HepG2 (cell line): ENCODE measurements around the gene FSIP1. TPM values are rescaled to one million over a fixed set of nuclear protein-coding genes. Genes with fewer than 3 reads are reported as not detected.

Experiments used
- ATAC-seq: fragments of 200-7000 bp; cut with Tn5 transposase; 3 replicates; pipeline ENCODE4 v1.9.1; 2020; ENCODE audit warnings: mild to moderate bottlenecking, moderate library complexity
- BruUV-seq: library from RNA; stranded (reverse); fragments of 400-500 nt; replicated peaks from 2 replicates; lab custom pipeline; 2021; lab: Mats Ljungman, UMichigan
- CTCF ChIA-PET: fragments of 300-600 bp; formaldehyde crosslinking; extraction: SDS; loops from one replicate; lab custom pipeline; 2021; ENCODE audit warnings: low total read pairs, inconsistent platforms, low intra/inter-chr PET ratio; lab: Yijun Ruan, JAX
- POLR2A ChIA-PET: fragments of 350-600 bp; sonication (Branson Sonifier 250); formaldehyde crosslinking; loops from one replicate; lab custom pipeline; 2020; ENCODE audit warnings: antibody characterized with exemption, inconsistent platforms; lab: Yijun Ruan, JAX
- DNase-seq: peaks from one replicate; pipeline ENCODE4 v3.0.0-alpha.2; 2015; ENCODE audit warnings: low spot score
- FAIRE-seq: peaks from 3 replicates; lab custom pipeline; 2011; peaks lifted over from hg19 to GRCh38; lab: Jason Lieb, UNC
- H2AFZ ChIP-seq: one replicate; pipeline ENCODE4 v1.6.1; 2011; ENCODE audit warnings: low read length, inconsistent platforms
- H3K27ac ChIP-seq: fragments of 300-600 bp; 3 replicates; pipeline ENCODE4 v1.8.0; 2011; ENCODE audit warnings: mixed run types, mild to moderate bottlenecking, mixed read lengths, low read length, inconsistent platforms; ENCODE audit not compliant: insufficient read depth; ENCODE audit errors: extremely low read length
- H3K27me3 ChIP-seq, 2 experiments: fragments of 200-600 bp in 1 of 2; 2 replicates in 1 of 2; 3 replicates in 1 of 2; pipeline versions ENCODE4 v1.6.0 to v1.8.0; 2011; ENCODE audit warnings: low read length in 2 of 2, mild to moderate bottlenecking in 2 of 2, moderate library complexity in 2 of 2, inconsistent platforms in 1 of 2; ENCODE audit not compliant: insufficient read depth in 2 of 2, control insufficient read depth in 1 of 2
- H3K36me3 ChIP-seq, 2 experiments: fragments of 200-600 bp in 1 of 2; replicated peaks in 1 of 2; 2 replicates in 1 of 2; 3 replicates in 1 of 2; pipeline versions ENCODE4 v1.5.1 to v1.8.0; 2011; ENCODE audit warnings: low read length in 2 of 2, inconsistent platforms in 1 of 2; ENCODE audit not compliant: insufficient read depth in 2 of 2, control insufficient read depth in 1 of 2
- H3K4me1 ChIP-seq: 2 replicates; pipeline ENCODE4 v1.5.1; 2012; ENCODE audit warnings: low read length, inconsistent platforms; ENCODE audit not compliant: insufficient read depth
- H3K4me2 ChIP-seq: 2 replicates; pipeline ENCODE4 v1.6.0; 2011; ENCODE audit warnings: low read depth, low read length, inconsistent platforms
- H3K4me3 ChIP-seq, 3 experiments: fragments of 200-600 bp in 1 of 3; sonication (generic), shearing (Covaris generic) in 1 of 3; replicated peaks in 1 of 3; 2 replicates each; pipeline ENCODE4 v1.5.1; 2011 to 2016; ENCODE audit warnings: low read length in 3 of 3, inconsistent platforms in 2 of 3, low read depth in 2 of 3, mild to moderate bottlenecking in 2 of 3, control low read depth in 1 of 3, mixed read lengths in 1 of 3; ENCODE audit not compliant: insufficient read depth in 1 of 3
- H3K79me2 ChIP-seq: one replicate; pipeline ENCODE4 v1.6.1; 2011; ENCODE audit warnings: low read length, inconsistent platforms; ENCODE audit not compliant: insufficient read depth
- H3K9ac ChIP-seq: 2 replicates; pipeline ENCODE4 v1.6.0; 2011; ENCODE audit warnings: mild to moderate bottlenecking, low read depth, low read length, inconsistent platforms; ENCODE audit not compliant: insufficient read depth
- H3K9me3 ChIP-seq: 2 replicates; pipeline ENCODE4 v1.5.1; 2012; ENCODE audit warnings: mild to moderate bottlenecking, low read length
- H4K20me1 ChIP-seq: 2 replicates; pipeline ENCODE4 v1.6.0; 2011; ENCODE audit warnings: inconsistent platforms, mild to moderate bottlenecking, low read length, moderate library complexity; ENCODE audit not compliant: insufficient read depth
- AFF4 ChIP-seq: sonication (generic); formaldehyde crosslinking; IDR thresholded peaks from 2 replicates; pipeline ENCODE4 v1.4.0; 2020; ENCODE audit warnings: missing genetic modification reagents
- GATAD2A ChIP-seq: IDR thresholded peaks from 2 replicates; pipeline ENCODE4 v1.6.1; 2016
- HNF1A ChIP-seq, 2 experiments: sonication (generic) in 1 of 2; formaldehyde crosslinking in 1 of 2; IDR thresholded peaks; 2 replicates each; pipeline versions ENCODE4 v1.4.0 to v1.6.1; 2016 to 2020; ENCODE audit warnings: borderline replicate concordance in 1 of 2, low read depth in 1 of 2, mild to moderate bottlenecking in 1 of 2, missing genetic modification reagents in 1 of 2
- HNF1B ChIP-seq: sonication (generic); formaldehyde crosslinking; IDR thresholded peaks from 2 replicates; pipeline ENCODE4 v1.5.1; 2020; ENCODE audit warnings: mild to moderate bottlenecking, moderate library complexity, missing genetic modification reagents
- KDM5B ChIP-seq: sonication (generic); formaldehyde crosslinking; IDR thresholded peaks from 2 replicates; pipeline ENCODE4 v1.4.0; 2020; ENCODE audit warnings: missing genetic modification reagents, mild to moderate bottlenecking, borderline replicate concordance
- MIXL1 ChIP-seq: IDR thresholded peaks from 2 replicates; pipeline ENCODE4 v1.6.1; 2016
- PHB2 ChIP-seq: fragments of 450-650 bp; IDR thresholded peaks from 2 replicates; pipeline ENCODE4 v1.6.1; 2018; ENCODE audit not compliant: partially characterized antibody
- SOX13 ChIP-seq, 3 experiments: fragments of 450-650 bp in 1 of 3; sonication (generic) in 1 of 3; formaldehyde crosslinking in 1 of 3; IDR thresholded peaks in 2 of 3; conservative IDR thresholded peaks in 1 of 3; 2 replicates each; pipeline versions ENCODE4 v1.5.0 to v1.6.1; 2016 to 2020; ENCODE audit warnings: antibody characterized with exemption in 1 of 3, mild to moderate bottlenecking in 1 of 3, missing compliant biosample characterization in 1 of 3, missing genetic modification reagents in 1 of 3, moderate library complexity in 1 of 3
- THRA ChIP-seq: sonication (generic); formaldehyde crosslinking; IDR thresholded peaks from 2 replicates; pipeline ENCODE4 v1.4.0; 2020; ENCODE audit warnings: missing genetic modification reagents, borderline replicate concordance
- ZFYVE20 ChIP-seq: sonication (generic); formaldehyde crosslinking; IDR thresholded peaks from 2 replicates; pipeline ENCODE4 v1.8.0; 2023; ENCODE audit warnings: low read depth, mild to moderate bottlenecking, moderate library complexity, missing genetic modification reagents, borderline replicate concordance
- ZNF335 ChIP-seq: sonication (generic); formaldehyde crosslinking; IDR thresholded peaks from 2 replicates; pipeline ENCODE4 v1.4.0; 2020; ENCODE audit warnings: missing genetic modification reagents
- WGBS: methylation state at CpG from one replicate; pipeline ENCODE4 v1.1.6; 2017; ENCODE audit warnings: low lambda C conversion rate; 5-methylcytosine and 5-hydroxymethylcytosine counted together
- in situ Hi-C: cut with HindIII; loops from 2 replicates; pipeline ENCODE4 v1.10.0; 2017; ENCODE audit warnings: low pct_unique_long_range_greater_than_20kb; ENCODE audit not compliant: extremely low pct_ligation_motif_present
- intact Hi-C: fragments of 100-400 bp; cut with micrococcal nuclease; formaldehyde crosslinking; loops from one replicate; pipeline ENCODE4 v1.10.0; 2022; ENCODE audit not compliant: unreplicated experiment
- polyA plus RNA-seq, 8 experiments: library from polyadenylated mRNA; depleted of rRNA in 3 of 8; stranded (reverse) in 7 of 8; unstranded in 1 of 8; fragments of >200 nt; fragmentation: Illumina TruSeq in 4 of 8; extraction: Trizol in 4 of 8; gene quantifications; 2 replicates each; pipeline versions ENCODE4 v1.2.1 to v1.2.3, GENCODE V29; 2011 to 2016; ENCODE audit warnings: low read depth in 4 of 8, missing spikeins in 1 of 8, mixed read lengths in 1 of 8; ENCODE audit not compliant: insufficient read depth in 1 of 8
- total RNA-seq, 5 experiments: library from RNA; depleted of rRNA; stranded (reverse); fragments of >200 nt; fragmentation: Illumina TruSeq; extraction: Trizol; gene quantifications; 2 replicates each; pipeline ENCODE4 v1.2.3, GENCODE V29; 2016; ENCODE audit warnings: low read depth in 1 of 5

Gene FSIP1
- total and polyA plus RNA-seq, 2 of the 13 experiments (the other 11 are each of a cell fraction or from before 2014, with no cell fraction given), result 0.18 TPM; not detected in 1

- CTCF ChIA-PET, result no interaction called here
- no peak overlapping the region for H3K27ac ChIP-seq
- H3K27me3 ChIP-seq, result no peaks in the 10 kb centered on the region; a peak in 1 of 5 replicates
- no peaks in the 10 kb centered on the region for H4K20me1 ChIP-seq
- H3K36me3 ChIP-seq, result no peaks in the 10 kb centered on the region
- no peaks in the 10 kb centered on the region for H3K79me2 ChIP-seq
- DNase-seq (peak; percentile 63), FAIRE-seq (peak; percentile 76), ATAC-seq (peak; percentile 91)
- no peak overlapping the region for H3K4me2 ChIP-seq
- intact Hi-C loops, result no loop called here
- peaks cover 17% of the 10 kb centered on the region for H3K4me1 ChIP-seq
- H2AFZ ChIP-seq, result no peak overlapping the region
- 0% methylated on average over 1 of the region's 5 CpGs for WGBS
- no peak overlapping the region for H3K9ac ChIP-seq
- in situ Hi-C loops, result no loop called here
- POLR2A ChIA-PET, result no interaction called here
- no TSS peak for BruUV-seq
- H3K9me3 ChIP-seq, result no peaks in the 10 kb centered on the region
- no peak overlapping the region for H3K4me3 ChIP-seq
- TF ChIP-seq AFF4, result no peak
- TF ChIP-seq KDM5B (CRISPR knock-in tag), result no peak
- TF ChIP-seq PHB2, result no peak
- peak; percentile 41; the same call in 1 of the 2 replicates for TF ChIP-seq MIXL1 (CRISPR knock-in tag)
- 0 out of 2 replicates have a peak, but pooled peaks have one; percentile 20 for TF ChIP-seq GATAD2A (CRISPR knock-in tag)
- no peak for TF ChIP-seq ZNF335 (CRISPR knock-in tag)
- no peak for TF ChIP-seq THRA (CRISPR knock-in tag)
- TF ChIP-seq ZFYVE20, result no peak
- 0 out of 2 replicates have a peak, but pooled peaks have one; percentile 34 for TF ChIP-seq HNF1B (CRISPR knock-in tag)
- peak; percentile 54; the same call in 1 of the 2 replicates for TF ChIP-seq HNF1A (IDR thresholded peaks at IDR 0.05; ENCODE audit: low read depth)
- peak; percentile 43; the same call in 1 of the 2 replicates for TF ChIP-seq HNF1A (CRISPR knock-in tag; IDR thresholded peaks at IDR 0.05; ENCODE audit: borderline replicate concordance)
- no peak for TF ChIP-seq SOX13 (IDR thresholded peaks at IDR 0.05)
- TF ChIP-seq SOX13 (CRISPR knock-in tag; conservative IDR thresholded peaks at IDR 0.05 in 1 of 2, IDR thresholded peaks at IDR 0.05 in 1 of 2), result peak in 1 of 2 experiments; percentile 13; a peak in 1 of 4 replicates
Observed at GRCh38 chr15:39730552-39730951, 52.1 kb downstream of the FSIP1 start.
